HG02840 (cell line): ENCODE data around the gene TKT.

ENCODE experiments used
- ATAC-seq: cut with Tn5 transposase; IDR thresholded peaks from one replicate; pipeline ENCODE4 v1.9.1; 2021; ENCODE audit warnings: mild to moderate bottlenecking, moderate library complexity, moderate number of reproducible peaks; ENCODE audit not compliant: unreplicated experiment, low FRiP score

Gene TKT

GRCh38 chr3:53200501-53201498, 55.0 kb downstream of the TKT start:
- no peak for ATAC-seq

- no peak for ATAC-seq
Observed at GRCh38 chr3:53199834-53200233, 56.0 kb downstream of the TKT start.

- ATAC-seq, result no peak
Observed at GRCh38 chr3:53198996-53199395, 56.8 kb downstream of the TKT start.

GRCh38 chr3:53198256-53198977, 57.4 kb downstream of the TKT start:
- ATAC-seq, result no peak

- no peak for ATAC-seq
Observed at GRCh38 chr3:53196575-53197407, 59.0 kb downstream of the TKT start.

- no peak for ATAC-seq
Observed at GRCh38 chr3:53195602-53196574, 59.9 kb downstream of the TKT start.

- ATAC-seq, result no peak
Observed at GRCh38 chr3:53195066-53195450, 60.8 kb downstream of the TKT start.

- ATAC-seq, result no peak
Observed at GRCh38 chr3:53194210-53195065, 61.4 kb downstream of the TKT start.

- ATAC-seq, result no peak
Observed at GRCh38 chr3:53193466-53194209, 62.2 kb downstream of the TKT start.

- peak; percentile 54 for ATAC-seq
Observed at GRCh38 chr3:53192608-53193007, 63.2 kb downstream of the TKT start.

GRCh38 chr3:53191836-53192480, 63.9 kb downstream of the TKT start:
- ATAC-seq, result no peak

GRCh38 chr3:53190659-53191058, 65.2 kb downstream of the TKT start:
- ATAC-seq, result no peak

- no peak for ATAC-seq
Observed at GRCh38 chr3:53189276-53189675, 66.5 kb downstream of the TKT start.

- ATAC-seq, result no peak
Observed at GRCh38 chr3:53188720-53189119, 67.1 kb downstream of the TKT start.

GRCh38 chr3:53188136-53188685, 67.6 kb downstream of the TKT start:
- no peak for ATAC-seq

GRCh38 chr3:53187430-53187829, 68.4 kb downstream of the TKT start:
- no peak for ATAC-seq

- no peak for ATAC-seq
Observed at GRCh38 chr3:53186726-53187125, 69.1 kb downstream of the TKT start.
